Keratinocyte (primary cell): ENCODE measurements around the gene NOTCH4. TPM values are rescaled to one million over a fixed set of nuclear protein-coding genes. Genes with fewer than 3 reads are reported as not detected.

ENCODE experiments used
- DNase-seq: peaks from one replicate; pipeline ENCODE4 v3.0.0-alpha.2; 2011; ENCODE audit warnings: low read depth, missing footprints, low spot score
- FAIRE-seq: peaks from 2 replicates; lab custom pipeline; 2011; peaks lifted over from hg19 to GRCh38; lab: Jason Lieb, UNC
- H2AFZ ChIP-seq: 2 replicates; pipeline ENCODE4 v1.6.0; 2012; ENCODE audit warnings: low read length, control low read depth, inconsistent platforms; ENCODE audit not compliant: control insufficient read depth
- H3K27ac ChIP-seq: 2 replicates; pipeline ENCODE4 v1.5.1; 2011; ENCODE audit warnings: low read length; ENCODE audit not compliant: control insufficient read depth, insufficient read depth
- H3K27me3 ChIP-seq: 3 replicates; pipeline ENCODE4 v1.6.0; 2011; ENCODE audit warnings: low read length; ENCODE audit not compliant: control insufficient read depth, insufficient read depth; ENCODE audit errors: extremely low read depth
- H3K36me3 ChIP-seq, 2 experiments: 2 replicates in 1 of 2; 3 replicates in 1 of 2; pipeline ENCODE4 v1.5.1; 2011; ENCODE audit warnings: low read length in 2 of 2, mild to moderate bottlenecking in 1 of 2; ENCODE audit not compliant: control insufficient read depth in 2 of 2, insufficient read depth in 2 of 2; ENCODE audit errors: extremely low read depth in 1 of 2
- H3K4me1 ChIP-seq: 3 replicates; pipeline ENCODE4 v1.5.1; 2011; ENCODE audit warnings: low read length; ENCODE audit not compliant: control insufficient read depth, insufficient read depth; ENCODE audit errors: extremely low read depth
- H3K4me2 ChIP-seq: 3 replicates; pipeline ENCODE4 v1.6.0; 2011; ENCODE audit warnings: low read depth, low read length; ENCODE audit not compliant: control insufficient read depth, insufficient read depth; ENCODE audit errors: extremely low read depth
- H3K4me3 ChIP-seq, 3 experiments: fragments of 200-600 bp in 1 of 3; sonication (generic) in 1 of 3; 2 replicates in 2 of 3; 3 replicates in 1 of 3; pipeline ENCODE4 v1.5.1; 2011 to 2016; ENCODE audit warnings: low read length in 3 of 3, mild to moderate bottlenecking in 3 of 3, control low read depth in 2 of 3, inconsistent platforms in 1 of 3, low read depth in 1 of 3, mixed read lengths in 1 of 3, mixed run types in 1 of 3, moderate library complexity in 1 of 3; ENCODE audit not compliant: control insufficient read depth in 2 of 3, insufficient read depth in 2 of 3; ENCODE audit errors: extremely low read depth in 1 of 3
- H3K79me2 ChIP-seq: 2 replicates; pipeline ENCODE4 v1.6.0; 2012; ENCODE audit warnings: low read length; ENCODE audit not compliant: control insufficient read depth, insufficient read depth
- H3K9ac ChIP-seq: 3 replicates; pipeline ENCODE4 v1.6.0; 2011; ENCODE audit warnings: low read length; ENCODE audit not compliant: control insufficient read depth, insufficient read depth; ENCODE audit errors: extremely low read depth
- H3K9me1 ChIP-seq: 3 replicates; pipeline ENCODE4 v1.6.0; 2011; ENCODE audit warnings: low read length; ENCODE audit not compliant: control insufficient read depth, insufficient read depth; ENCODE audit errors: extremely low read depth
- H3K9me3 ChIP-seq: 2 replicates; pipeline ENCODE4 v1.5.1; 2012; ENCODE audit warnings: low read depth, low read length; ENCODE audit not compliant: control insufficient read depth
- H4K20me1 ChIP-seq: 3 replicates; pipeline ENCODE4 v1.6.0; 2011; ENCODE audit warnings: low read length; ENCODE audit not compliant: control insufficient read depth, insufficient read depth; ENCODE audit errors: extremely low read depth
- EZH2 ChIP-seq: IDR thresholded peaks from one replicate; pipeline ENCODE4 v1.6.1; 2012; ENCODE audit warnings: inconsistent platforms, mild to moderate bottlenecking, low read length, moderate library complexity
- dilution Hi-C: fragments of 300-500 bp; cut with MboI; formaldehyde crosslinking; loops from one replicate; pipeline ENCODE4 v1.7.0; 2020; ENCODE audit warnings: low sequenced_read_pairs; ENCODE audit not compliant: extremely low pct_ligation_motif_present
- polyA plus RNA-seq, 5 experiments: library from polyadenylated mRNA; depleted of rRNA in 3 of 5; stranded (reverse) in 3 of 5; stranded (forward) in 1 of 5; unstranded in 1 of 5; fragments of >200 nt; gene quantifications; 1 replicate in 1 of 5; 2 replicates in 3 of 5; 3 replicates in 1 of 5; pipeline versions ENCODE4 v1.2.1 to v1.2.3, GENCODE V29; 2011 to 2012; ENCODE audit warnings: missing spikeins in 2 of 5, low read depth in 1 of 5, low replicate concordance in 1 of 5
- TF ChIP-seq, protein P1 (sequence below), 3 experiments: IDR thresholded peaks in 1 of 3; conservative IDR thresholded peaks in 1 of 3; optimal IDR thresholded peaks in 1 of 3; 2 replicates in 2 of 3; 3 replicates in 1 of 3; pipeline versions ENCODE3 to v1.5.1; 2011; ENCODE audit warnings: low read length in 3 of 3, mild to moderate bottlenecking in 3 of 3, moderate library complexity in 2 of 3, control low read depth in 1 of 3, inconsistent platforms in 1 of 3; ENCODE audit not compliant: insufficient read depth in 2 of 3; ENCODE audit errors: extremely low read depth in 1 of 3

Gene NOTCH4
- polyA plus RNA-seq, 1 donor (not counting 4 experiments of a cell fraction or from before 2014, with no cell fraction given): 0.07 TPM

DNA sequence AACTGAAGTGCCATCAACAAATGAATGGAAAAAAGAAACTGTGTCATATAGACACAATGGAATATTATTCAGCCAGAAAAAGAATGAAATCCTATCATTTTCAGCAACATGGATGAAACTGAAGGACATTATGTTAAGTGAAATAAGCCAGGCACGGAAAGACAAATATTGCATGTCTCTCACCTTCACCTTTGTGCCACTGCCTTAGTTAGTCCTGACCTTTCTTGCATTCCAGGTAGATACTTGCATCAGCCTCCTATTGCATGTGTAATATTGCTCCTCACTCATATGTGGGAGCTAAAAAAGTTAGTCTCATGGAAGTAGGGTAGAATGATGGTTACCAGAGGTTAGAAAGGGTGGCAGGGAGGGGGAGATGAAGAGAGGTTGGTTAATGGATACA lies 14.9 kb downstream of the NOTCH4 start:
- no peak overlapping the region for H2AFZ ChIP-seq
- H4K20me1 ChIP-seq: no peaks in the 10 kb centered on the region
- H3K27ac ChIP-seq: no peak overlapping the region
- DNase-seq (no peak), FAIRE-seq (no peak)
- H3K4me2 ChIP-seq: no peak overlapping the region
- H3K4me1 ChIP-seq: no peaks in the 10 kb centered on the region
- H3K9me1 ChIP-seq: no peaks in the 10 kb centered on the region
- dilution Hi-C loops: no loop called here
- TF ChIP-seq, protein P1, sequence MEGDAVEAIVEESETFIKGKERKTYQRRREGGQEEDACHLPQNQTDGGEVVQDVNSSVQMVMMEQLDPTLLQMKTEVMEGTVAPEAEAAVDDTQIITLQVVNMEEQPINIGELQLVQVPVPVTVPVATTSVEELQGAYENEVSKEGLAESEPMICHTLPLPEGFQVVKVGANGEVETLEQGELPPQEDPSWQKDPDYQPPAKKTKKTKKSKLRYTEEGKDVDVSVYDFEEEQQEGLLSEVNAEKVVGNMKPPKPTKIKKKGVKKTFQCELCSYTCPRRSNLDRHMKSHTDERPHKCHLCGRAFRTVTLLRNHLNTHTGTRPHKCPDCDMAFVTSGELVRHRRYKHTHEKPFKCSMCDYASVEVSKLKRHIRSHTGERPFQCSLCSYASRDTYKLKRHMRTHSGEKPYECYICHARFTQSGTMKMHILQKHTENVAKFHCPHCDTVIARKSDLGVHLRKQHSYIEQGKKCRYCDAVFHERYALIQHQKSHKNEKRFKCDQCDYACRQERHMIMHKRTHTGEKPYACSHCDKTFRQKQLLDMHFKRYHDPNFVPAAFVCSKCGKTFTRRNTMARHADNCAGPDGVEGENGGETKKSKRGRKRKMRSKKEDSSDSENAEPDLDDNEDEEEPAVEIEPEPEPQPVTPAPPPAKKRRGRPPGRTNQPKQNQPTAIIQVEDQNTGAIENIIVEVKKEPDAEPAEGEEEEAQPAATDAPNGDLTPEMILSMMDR (optimal IDR thresholded peaks at IDR 0.05 in 1 of 3, IDR thresholded peaks at IDR 0.05 in 1 of 3, conservative IDR thresholded peaks at IDR 0.05 in 1 of 3; ENCODE audit: extremely low read depth in 1 of 3, insufficient read depth in 2 of 3, low read length in 3 of 3): no peak
- no peak for TF ChIP-seq EZH2
- H3K27me3 ChIP-seq: no peaks in the 10 kb centered on the region
- H3K36me3 ChIP-seq: no peaks in the 10 kb centered on the region
- no peak overlapping the region for H3K4me3 ChIP-seq
- H3K9me3 ChIP-seq: no peaks in the 10 kb centered on the region
- no peak overlapping the region for H3K9ac ChIP-seq
- H3K79me2 ChIP-seq: no peaks in the 10 kb centered on the region

DNA sequence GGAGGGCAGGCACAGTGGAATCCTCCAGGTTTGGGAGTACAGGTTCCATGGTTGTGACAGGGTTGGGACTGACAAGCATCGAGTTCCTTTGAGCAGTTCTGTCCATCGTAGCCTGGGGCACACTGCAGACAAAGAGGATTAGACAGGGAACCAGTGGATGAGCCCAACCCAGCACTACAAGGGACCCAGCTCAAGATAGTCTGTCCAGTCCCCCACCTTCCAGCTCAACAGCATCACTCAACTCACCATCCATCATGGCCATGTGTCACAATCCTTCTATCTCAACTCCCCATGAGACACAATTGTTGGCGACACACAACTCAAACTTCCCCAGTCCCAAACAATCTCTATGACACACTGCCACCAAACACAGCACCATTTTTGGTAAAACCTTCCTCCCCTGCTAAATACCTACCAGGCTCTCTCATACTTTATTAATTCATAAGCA lies 19.6 kb downstream of the NOTCH4 start:
- Histone ChIP-seq H3K27ac (no peak overlapping the region), H2AFZ (no peak overlapping the region), H3K4me2 (no peak overlapping the region), H3K9me3 (no peaks in the 10 kb centered on the region), H3K4me1 (no peaks in the 10 kb centered on the region), H3K79me2 (no peaks in the 10 kb centered on the region), H4K20me1 (no peaks in the 10 kb centered on the region), H3K4me3 (no peak overlapping the region), H3K27me3 (no peaks in the 10 kb centered on the region), H3K36me3 (no peaks in the 10 kb centered on the region), H3K9ac (no peak overlapping the region), H3K9me1 (no peaks in the 10 kb centered on the region)
- dilution Hi-C loops: no loop called here
- no peak for DNase-seq
- no peak for TF ChIP-seq EZH2
- TF ChIP-seq, protein P1 (optimal IDR thresholded peaks at IDR 0.05 in 1 of 3, IDR thresholded peaks at IDR 0.05 in 1 of 3, conservative IDR thresholded peaks at IDR 0.05 in 1 of 3; ENCODE audit: extremely low read depth in 1 of 3, insufficient read depth in 2 of 3, low read length in 3 of 3): no peak
- FAIRE-seq: no peak
